Esophagus muscularis mucosa (tissue), 4 donors: ENCODE results near the gene PADI2. TPM values are rescaled to one million over a fixed set of nuclear protein-coding genes. Genes with fewer than 3 reads are reported as not detected.

Source experiments
- DNase-seq: peaks from one replicate; pipeline ENCODE4 v3.0.0-alpha.2; 2017; ENCODE audit errors: extremely low spot score
- H3K27ac ChIP-seq, 4 donors: fragments of 200-600 bp; sonication (generic); replicated peaks in 1 of 4; 1 replicate in 3 of 4; 2 replicates in 1 of 4; pipeline ENCODE4 v1.5.1; 2016 to 2019; ENCODE audit warnings: mild to moderate bottlenecking in 1 of 4
- H3K27me3 ChIP-seq, 4 donors: fragments of 200-600 bp; sonication (generic); one replicate each; pipeline versions ENCODE4 v1.5.1 to v1.6.0; 2016 to 2019
- H3K36me3 ChIP-seq, 4 donors: fragments of 200-600 bp; sonication (generic); one replicate each; pipeline ENCODE4 v1.5.1; 2016 to 2019
- H3K4me1 ChIP-seq, 4 donors: fragments of 200-600 bp; sonication (generic); one replicate each; pipeline ENCODE4 v1.5.1; 2016 to 2019
- H3K4me3 ChIP-seq, 4 donors: fragments of 200-600 bp; sonication (generic); 1 replicate in 2 of 4; 2 replicates in 2 of 4; pipeline ENCODE4 v1.5.1; 2016 to 2019; ENCODE audit warnings: mild to moderate bottlenecking in 4 of 4, moderate library complexity in 1 of 4
- H3K9me3 ChIP-seq, 4 donors: fragments of 200-600 bp; sonication (generic); 1 replicate in 3 of 4; 2 replicates in 1 of 4; pipeline ENCODE4 v1.5.1; 2016 to 2019
- CTCF ChIP-seq, 3 experiments: fragments of 200-600 bp in 2 of 3; fragments of 450-650 bp in 1 of 3; sonication (generic) in 2 of 3; IDR thresholded peaks; one replicate each; pipeline ENCODE4 v1.5.1; 2017 to 2019; ENCODE audit warnings: antibody characterized with exemption in 3 of 3, mild to moderate bottlenecking in 2 of 3, moderate library complexity in 1 of 3
- EP300 ChIP-seq: sonication (generic); formaldehyde crosslinking; IDR thresholded peaks from one replicate; pipeline ENCODE4 v1.6.1; 2017; ENCODE audit warnings: antibody characterized with exemption
- POLR2A ChIP-seq: fragments of 450-650 bp; IDR thresholded peaks from one replicate; pipeline ENCODE4 v1.6.1; 2017; ENCODE audit warnings: antibody characterized with exemption, moderate library complexity, mild to moderate bottlenecking, low read depth
- POLR2AphosphoS5 ChIP-seq, 2 donors: sonication (generic); formaldehyde crosslinking; IDR thresholded peaks; one replicate each; pipeline ENCODE4 v1.6.1; 2017; ENCODE audit warnings: antibody characterized with exemption in 2 of 2
- WGBS: methylation state at CpG from one replicate; pipeline ENCODE4 v1.1.5; 2018; 5-methylcytosine and 5-hydroxymethylcytosine counted together
- intact Hi-C: fragments of 100-400 bp; cut with DNase I; formaldehyde crosslinking; loops from one replicate; pipeline ENCODE4 v1.15.1; 2023
- total RNA-seq, 4 donors: library from RNA; depleted of rRNA; stranded (reverse); fragments of >200 nt; gene quantifications; one replicate each; pipeline versions ENCODE4 v1.1.0 to v1.2.1, GENCODE V29; 2016

The PADI2 gene
- total RNA-seq, 4 donors from 2014 or later = 0.39 to 2.0 (median 0.65) TPM

- Histone ChIP-seq H3K4me3 (no peak overlapping the region), H3K9me3 (peaks cover 0 to 11% (median 7%) of the 10 kb centered on the region in 4 donors), H3K27ac (no peak overlapping the region), H3K36me3 (no peaks in the 10 kb centered on the region), H3K27me3 (no peaks in the 10 kb centered on the region), H3K4me1 (no peaks in the 10 kb centered on the region)
- intact Hi-C loops = no loop called here
- DNase-seq = no peak
- TF ChIP-seq CTCF (IDR thresholded peaks at IDR 0.05) (no peak), POLR2AphosphoS5 (IDR thresholded peaks at IDR 0.05) (no peak), EP300 (no peak), POLR2A (no peak)
- 95% methylated on average over 4 of the region's 6 CpGs for WGBS
Observed at GRCh38 chr1:17069452-17070162, 49.6 kb downstream of the PADI2 start.

GRCh38 chr1:17068789-17069188, 50.5 kb downstream of the PADI2 start:
- no peak for TF ChIP-seq CTCF (IDR thresholded peaks at IDR 0.05)
- no peak for TF ChIP-seq EP300
- no peak for TF ChIP-seq POLR2AphosphoS5 (IDR thresholded peaks at IDR 0.05)
- TF ChIP-seq POLR2A = no peak
- WGBS = 82% methylated on average over 12 of the region's 12 CpGs
- intact Hi-C loops = no loop called here

GRCh38 chr1:17067465-17068240, 51.6 kb downstream of the PADI2 start:
- WGBS = 83% methylated on average over 10 of the region's 10 CpGs
- Histone ChIP-seq H3K4me3 (no peak overlapping the region), H3K27me3 (no peaks in the 10 kb centered on the region), H3K27ac (no peak overlapping the region), H3K9me3 (peaks cover 0 to 11% (median 7%) of the 10 kb centered on the region in 4 donors), H3K4me1 (peaks cover 0 to 6% (median 2%) of the 10 kb centered on the region in 4 donors), H3K36me3 (no peaks in the 10 kb centered on the region)
- DNase-seq = no peak
- intact Hi-C loops = no loop called here
- TF ChIP-seq POLR2AphosphoS5 (IDR thresholded peaks at IDR 0.05) = no peak
- no peak for TF ChIP-seq CTCF (IDR thresholded peaks at IDR 0.05)

More at GRCh38 chr1:17068789-17069188, 50.5 kb downstream of the PADI2 start:
- Histone ChIP-seq H3K4me3 (no peak overlapping the region), H3K27ac (no peak overlapping the region), H3K9me3 (peaks cover 0 to 11% (median 7%) of the 10 kb centered on the region in 4 donors), H3K4me1 (peaks cover 0 to 3% (median 1%) of the 10 kb centered on the region in 4 donors), H3K27me3 (no peaks in the 10 kb centered on the region), H3K36me3 (no peaks in the 10 kb centered on the region)
- DNase-seq = no peak

- intact Hi-C loops = no loop called here
- Histone ChIP-seq H3K4me3 (no peak overlapping the region), H3K9me3 (peaks cover 0 to 11% (median 7%) of the 10 kb centered on the region in 4 donors), H3K36me3 (no peaks in the 10 kb centered on the region), H3K27me3 (no peaks in the 10 kb centered on the region), H3K4me1 (peaks cover 0 to 6% (median 2%) of the 10 kb centered on the region in 4 donors), H3K27ac (no peak overlapping the region)
- no peak for DNase-seq
- 79% methylated on average over 3 of the region's 3 CpGs for WGBS
- TF ChIP-seq POLR2A = no peak
- TF ChIP-seq EP300 = no peak
- TF ChIP-seq CTCF (IDR thresholded peaks at IDR 0.05) = no peak
- TF ChIP-seq POLR2AphosphoS5 (IDR thresholded peaks at IDR 0.05) = no peak
Observed at GRCh38 chr1:17067069-17067426, 52.2 kb downstream of the PADI2 start.
